Osteocyte (in vitro differentiated cells): ENCODE data around the gene SPP2. TPM values are rescaled to one million over a fixed set of nuclear protein-coding genes. Genes with fewer than 3 reads are reported as not detected.

Experiments
- DNase-seq: peaks from one replicate; pipeline ENCODE4 v3.0.0; 2021; ENCODE audit warnings: mixed read lengths; ENCODE audit not compliant: unreplicated experiment; ENCODE audit errors: extremely low spot score
- H3K27ac Mint-ChIP-seq: one replicate; pipeline ENCODE4 v1.8.0; 2021; ENCODE audit warnings: mild to moderate bottlenecking, mixed read lengths; ENCODE audit not compliant: unreplicated experiment
- H3K27me3 Mint-ChIP-seq: one replicate; pipeline ENCODE4 v1.8.0; 2021; ENCODE audit warnings: mixed read lengths; ENCODE audit not compliant: unreplicated experiment
- H3K36me3 Mint-ChIP-seq: one replicate; pipeline ENCODE4 v1.8.0; 2021; ENCODE audit warnings: mixed read lengths; ENCODE audit not compliant: unreplicated experiment
- H3K4me1 Mint-ChIP-seq: one replicate; pipeline ENCODE4 v1.8.0; 2021; ENCODE audit warnings: mixed read lengths; ENCODE audit not compliant: unreplicated experiment
- H3K4me3 Mint-ChIP-seq: one replicate; pipeline ENCODE4 v1.8.0; 2021; ENCODE audit warnings: mild to moderate bottlenecking, moderate library complexity, mixed read lengths; ENCODE audit not compliant: unreplicated experiment
- H3K9me3 Mint-ChIP-seq: one replicate; pipeline ENCODE4 v1.8.0; 2021; ENCODE audit warnings: mixed read lengths; ENCODE audit not compliant: unreplicated experiment
- total RNA-seq: library from RNA; stranded (reverse); gene quantifications from 2 replicates; pipeline ENCODE4 v1.2.1, GENCODE V29; 2021
- TF ChIP-seq, protein P1 (sequence below): fragments of 200-600 bp; sonication (generic); IDR thresholded peaks from 2 replicates; pipeline ENCODE4 v1.5.0; 2021; ENCODE audit warnings: antibody characterized with exemption, mild to moderate bottlenecking, moderate library complexity

Gene SPP2
- total RNA-seq, 1 donor from 2014 or later: not detected

DNA sequence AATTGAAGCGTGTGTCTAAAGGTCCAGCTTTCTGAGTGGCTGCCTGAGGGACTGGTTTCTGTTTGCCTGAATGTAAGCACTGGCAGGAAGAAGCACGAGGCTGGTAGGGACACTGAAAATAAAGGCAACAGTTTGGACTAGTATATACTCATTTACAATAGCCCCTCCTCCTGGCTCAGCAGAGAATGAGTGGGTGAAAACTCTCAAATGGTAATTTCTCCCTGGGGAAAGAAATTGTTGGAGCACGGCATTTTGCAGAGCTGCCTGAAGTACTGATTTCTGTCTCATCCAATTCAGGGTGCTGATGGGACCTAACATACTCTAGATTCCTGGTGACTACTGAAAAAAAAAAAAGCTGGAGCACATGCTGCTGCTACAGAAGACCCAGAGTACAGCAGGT lies 17.3 kb upstream of the SPP2 start:
- TF ChIP-seq, protein P1, sequence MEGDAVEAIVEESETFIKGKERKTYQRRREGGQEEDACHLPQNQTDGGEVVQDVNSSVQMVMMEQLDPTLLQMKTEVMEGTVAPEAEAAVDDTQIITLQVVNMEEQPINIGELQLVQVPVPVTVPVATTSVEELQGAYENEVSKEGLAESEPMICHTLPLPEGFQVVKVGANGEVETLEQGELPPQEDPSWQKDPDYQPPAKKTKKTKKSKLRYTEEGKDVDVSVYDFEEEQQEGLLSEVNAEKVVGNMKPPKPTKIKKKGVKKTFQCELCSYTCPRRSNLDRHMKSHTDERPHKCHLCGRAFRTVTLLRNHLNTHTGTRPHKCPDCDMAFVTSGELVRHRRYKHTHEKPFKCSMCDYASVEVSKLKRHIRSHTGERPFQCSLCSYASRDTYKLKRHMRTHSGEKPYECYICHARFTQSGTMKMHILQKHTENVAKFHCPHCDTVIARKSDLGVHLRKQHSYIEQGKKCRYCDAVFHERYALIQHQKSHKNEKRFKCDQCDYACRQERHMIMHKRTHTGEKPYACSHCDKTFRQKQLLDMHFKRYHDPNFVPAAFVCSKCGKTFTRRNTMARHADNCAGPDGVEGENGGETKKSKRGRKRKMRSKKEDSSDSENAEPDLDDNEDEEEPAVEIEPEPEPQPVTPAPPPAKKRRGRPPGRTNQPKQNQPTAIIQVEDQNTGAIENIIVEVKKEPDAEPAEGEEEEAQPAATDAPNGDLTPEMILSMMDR: no peak

DNA sequence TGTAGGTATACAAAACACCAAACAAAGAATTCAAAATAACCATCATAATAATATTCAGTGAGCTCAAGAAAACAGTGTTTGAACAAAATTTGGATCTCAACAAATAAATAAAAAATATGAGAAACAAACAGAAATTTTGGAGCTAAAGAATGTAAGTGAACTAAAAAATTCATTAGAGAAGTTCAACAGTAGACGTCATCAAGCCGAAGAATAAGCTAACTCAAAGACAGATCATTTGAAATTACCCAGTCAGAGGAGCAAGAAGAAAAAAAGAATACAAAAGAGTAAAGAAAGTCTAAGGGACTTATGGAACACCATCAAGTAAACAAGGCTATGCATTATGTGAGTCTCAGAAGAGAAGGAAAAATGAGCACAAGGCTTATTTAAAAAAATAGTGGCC lies 16.6 kb upstream of the SPP2 start:
- no peak overlapping the region for H3K27ac Mint-ChIP-seq
- H3K4me1 Mint-ChIP-seq: peaks cover 5% of the 10 kb centered on the region
- H3K9me3 Mint-ChIP-seq: peaks cover 16% of the 10 kb centered on the region
- no peak overlapping the region for H3K4me3 Mint-ChIP-seq
- peaks cover 66% of the 10 kb centered on the region for H3K27me3 Mint-ChIP-seq
- peaks cover 8% of the 10 kb centered on the region for H3K36me3 Mint-ChIP-seq
- TF ChIP-seq, protein P1: no peak
- no peak for DNase-seq

More for the DNA sequence above, 17.3 kb upstream of the SPP2 start:
- Mint-ChIP-seq H3K4me3 (no peak overlapping the region), H3K27me3 (peaks cover 64% of the 10 kb centered on the region), H3K4me1 (peaks cover 5% of the 10 kb centered on the region), H3K9me3 (peaks cover 16% of the 10 kb centered on the region), H3K36me3 (peaks cover 8% of the 10 kb centered on the region), H3K27ac (no peak overlapping the region)
- DNase-seq: no peak

DNA sequence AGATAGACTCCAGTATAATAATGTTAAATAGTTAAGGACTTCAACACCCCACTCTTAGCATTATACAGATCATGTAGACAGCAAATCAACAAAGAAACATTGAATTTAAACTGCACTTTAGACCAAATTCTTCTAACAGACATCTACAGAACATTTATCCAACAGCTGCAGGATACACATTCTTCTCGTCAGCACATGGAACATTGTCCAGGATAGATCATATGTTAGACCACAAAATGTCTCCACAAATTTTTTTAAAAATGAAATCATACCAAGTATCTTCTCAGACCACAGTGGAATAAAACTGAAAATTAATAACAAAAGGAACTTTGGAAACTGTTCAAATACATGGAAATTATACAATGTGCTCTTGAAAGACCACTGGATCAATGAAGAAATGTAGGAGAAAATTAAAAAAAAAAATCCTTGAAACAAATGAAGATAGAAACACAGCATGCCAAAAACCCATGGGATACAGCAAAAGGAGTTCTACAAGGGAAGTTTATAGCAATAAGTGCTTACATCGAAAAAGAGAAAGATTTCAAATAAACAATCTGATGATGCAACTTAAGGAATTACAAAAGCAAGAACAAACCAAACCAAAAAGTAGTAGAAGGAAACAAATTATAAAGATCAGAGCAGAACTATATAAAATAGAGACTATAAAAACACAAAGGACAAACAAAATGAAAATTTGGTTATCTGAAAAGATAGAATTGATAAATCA lies 12.3 kb upstream of the SPP2 start:
- H3K4me1 Mint-ChIP-seq: no peaks in the 10 kb centered on the region
- peaks cover 8% of the 10 kb centered on the region for H3K36me3 Mint-ChIP-seq
- DNase-seq: no peak
- H3K9me3 Mint-ChIP-seq: peaks cover 16% of the 10 kb centered on the region
- H3K27me3 Mint-ChIP-seq: peaks cover 74% of the 10 kb centered on the region
- H3K27ac Mint-ChIP-seq: no peak overlapping the region
- TF ChIP-seq, protein P1: no peak
- H3K4me3 Mint-ChIP-seq: no peak overlapping the region

DNA sequence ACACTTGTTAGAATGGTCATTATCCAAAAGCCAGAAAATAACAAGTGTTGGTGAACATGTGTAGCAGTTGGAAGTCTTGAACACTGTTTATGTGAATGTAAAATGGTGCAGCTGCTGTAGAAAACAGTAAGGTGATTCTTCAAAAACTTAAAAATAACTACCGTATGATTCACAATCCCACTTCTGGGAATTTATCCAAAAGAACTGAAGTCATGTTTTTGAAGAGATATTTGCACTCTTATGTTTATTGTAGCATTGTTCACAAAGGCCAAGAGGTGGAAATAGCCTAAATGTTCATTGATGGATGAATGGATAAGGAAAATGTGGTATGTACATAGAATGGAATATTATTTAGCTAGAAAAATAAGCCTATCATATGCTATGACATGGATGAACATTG lies 6.3 kb upstream of the SPP2 start:
- H3K27ac Mint-ChIP-seq: no peak overlapping the region
- no peak overlapping the region for H3K4me3 Mint-ChIP-seq
- no peaks in the 10 kb centered on the region for H3K4me1 Mint-ChIP-seq
- TF ChIP-seq, protein P1: no peak
- H3K36me3 Mint-ChIP-seq: no peaks in the 10 kb centered on the region
- no peak for DNase-seq
- H3K9me3 Mint-ChIP-seq: no peaks in the 10 kb centered on the region
- H3K27me3 Mint-ChIP-seq: peaks cover 69% of the 10 kb centered on the region

DNA sequence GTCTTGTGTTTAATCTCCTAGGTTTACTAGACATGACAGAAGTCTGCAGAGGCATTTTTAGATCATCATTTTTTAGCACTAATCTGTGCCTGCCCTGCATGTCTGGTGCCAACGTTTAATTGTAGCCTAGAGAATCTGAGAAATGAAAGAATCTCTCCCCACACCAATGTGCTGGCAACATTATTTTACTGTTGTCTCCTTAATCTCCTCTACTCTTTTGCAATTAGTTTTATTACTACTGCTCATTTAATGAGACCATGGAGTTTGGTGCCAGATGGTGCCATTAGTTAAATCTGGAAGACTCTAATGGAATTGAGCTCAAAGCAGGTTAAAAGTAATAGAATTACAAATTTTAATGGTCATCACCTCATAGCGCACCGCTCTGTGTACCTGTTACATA lies 4.0 kb upstream of the SPP2 start:
- H3K9me3 Mint-ChIP-seq: no peaks in the 10 kb centered on the region
- H3K4me1 Mint-ChIP-seq: no peaks in the 10 kb centered on the region
- TF ChIP-seq, protein P1: no peak
- H3K36me3 Mint-ChIP-seq: no peaks in the 10 kb centered on the region
- no peak overlapping the region for H3K27ac Mint-ChIP-seq
- no peak for DNase-seq
- peaks cover 71% of the 10 kb centered on the region for H3K27me3 Mint-ChIP-seq
- no peak overlapping the region for H3K4me3 Mint-ChIP-seq
